DOHH2 (cell line): ENCODE data around the gene SLC35D1.
"Not testable (repeated sequence)": the region's sequence is repeated elsewhere in the genome, so short reads cannot be mapped to it uniquely, and the experiment has no call there.

Experiments used
- H3F3A ChIP-seq: fragments of 200-600 bp; sonication (generic), shearing (Covaris generic); 2 replicates; pipeline ENCODE4 v1.6.0; 2016; ENCODE audit warnings: antibody characterized with exemption, mild to moderate bottlenecking; ENCODE audit not compliant: control insufficient read depth, insufficient read depth
- H3K27ac ChIP-seq: fragments of 200-600 bp; sonication (generic); 2 replicates; pipeline ENCODE4 v1.5.1; 2014; ENCODE audit warnings: low read depth, mild to moderate bottlenecking, low read length, moderate library complexity
- H3K27me3 ChIP-seq: fragments of 200-600 bp; sonication (generic); 2 replicates; pipeline ENCODE4 v1.6.1; 2014; ENCODE audit warnings: mild to moderate bottlenecking, low read length, mixed read lengths; ENCODE audit not compliant: control insufficient read depth
- H3K36me3 ChIP-seq: fragments of 200-600 bp; sonication (generic); 2 replicates; pipeline ENCODE4 v1.6.1; 2014; ENCODE audit warnings: mild to moderate bottlenecking, low read length, moderate library complexity, mixed read lengths; ENCODE audit not compliant: control insufficient read depth
- H3K4me1 ChIP-seq: fragments of 200-600 bp; sonication (generic); 2 replicates; pipeline ENCODE4 v1.6.1; 2014; ENCODE audit warnings: mild to moderate bottlenecking, low read length, mixed read lengths; ENCODE audit not compliant: control insufficient read depth
- H3K4me2 ChIP-seq: fragments of 200-600 bp; sonication (generic); 2 replicates; pipeline ENCODE4 v1.6.0; 2014; ENCODE audit warnings: mild to moderate bottlenecking, low read length, moderate library complexity
- H3K4me3 ChIP-seq: fragments of 200-600 bp; sonication (generic); 2 replicates; pipeline ENCODE4 v1.5.1; 2014; ENCODE audit warnings: mild to moderate bottlenecking, low read length, mixed read lengths
- H3K79me2 ChIP-seq: fragments of 200-600 bp; sonication (generic); 2 replicates; pipeline ENCODE4 v1.6.1; 2014; ENCODE audit warnings: mild to moderate bottlenecking, low read length, mixed read lengths; ENCODE audit not compliant: control insufficient read depth
- H3K9me2 ChIP-seq: fragments of 200-600 bp; sonication (generic); replicated peaks from 2 replicates; pipeline ENCODE4 v1.6.1; 2014; ENCODE audit warnings: mild to moderate bottlenecking, low read length, mixed read lengths; ENCODE audit not compliant: control insufficient read depth
- H3K9me3 ChIP-seq: fragments of 200-600 bp; sonication (generic); 2 replicates; pipeline ENCODE4 v1.6.1; 2014; ENCODE audit warnings: antibody characterized with exemption, low read length, mixed read lengths; ENCODE audit not compliant: control insufficient read depth, insufficient read depth
- H4K20me1 ChIP-seq: fragments of 200-600 bp; sonication (generic); 2 replicates; pipeline ENCODE4 v1.6.0; 2014; ENCODE audit warnings: low read depth, mild to moderate bottlenecking, antibody characterized with exemption, low read length, moderate library complexity; ENCODE audit not compliant: control insufficient read depth, insufficient read depth
- EZH2phosphoT487 ChIP-seq: fragments of 200-600 bp; sonication (generic); IDR thresholded peaks from 2 replicates; pipeline ENCODE4 v1.6.1; 2017; ENCODE audit warnings: borderline replicate concordance, mild to moderate bottlenecking, antibody characterized with exemption, low read length, moderate library complexity, mixed read lengths
- TF ChIP-seq, protein P1 (sequence below): fragments of 200-600 bp; sonication (generic); IDR thresholded peaks from one replicate; pipeline ENCODE4 v1.5.1; 2014; ENCODE audit warnings: antibody characterized with exemption, mild to moderate bottlenecking, low read depth, low read length; ENCODE audit not compliant: poor library complexity, severe bottlenecking

The SLC35D1 gene

DNA sequence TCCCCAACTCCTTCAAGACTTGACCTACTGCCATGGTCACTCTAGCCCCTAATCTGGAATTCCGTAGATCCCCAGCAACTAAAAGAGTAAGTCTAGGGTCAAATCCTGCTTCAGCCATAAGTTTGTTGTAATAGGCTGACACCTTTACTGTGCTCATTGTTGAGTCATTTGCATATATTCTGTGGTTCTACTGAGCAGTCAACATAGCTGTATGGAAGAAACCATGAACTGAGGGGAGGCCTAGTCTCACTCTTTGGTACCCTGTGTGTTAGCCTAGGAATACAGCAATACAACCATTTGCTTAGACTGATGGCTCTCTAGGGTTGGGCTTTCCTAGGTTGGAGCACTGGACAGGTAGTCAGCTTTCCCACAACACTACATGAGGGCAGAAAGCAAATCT lies 23.6 kb upstream of the SLC35D1 start:
- Histone ChIP-seq H3K27me3 (no peaks in the 10 kb centered on the region), H3K4me1 (peaks cover 12% of the 10 kb centered on the region), H3K4me2 (no peak overlapping the region), H3F3A (no peaks in the 10 kb centered on the region), H3K36me3 (no peaks in the 10 kb centered on the region), H4K20me1 (no peaks in the 10 kb centered on the region), H3K4me3 (no peak overlapping the region), H3K27ac (no peak overlapping the region), H3K9me2 (no peaks in the 10 kb centered on the region), H3K79me2 (no peaks in the 10 kb centered on the region), H3K9me3 (peaks cover 2% of the 10 kb centered on the region; the same call in 1 of the 2 replicates)
- TF ChIP-seq, protein P1, sequence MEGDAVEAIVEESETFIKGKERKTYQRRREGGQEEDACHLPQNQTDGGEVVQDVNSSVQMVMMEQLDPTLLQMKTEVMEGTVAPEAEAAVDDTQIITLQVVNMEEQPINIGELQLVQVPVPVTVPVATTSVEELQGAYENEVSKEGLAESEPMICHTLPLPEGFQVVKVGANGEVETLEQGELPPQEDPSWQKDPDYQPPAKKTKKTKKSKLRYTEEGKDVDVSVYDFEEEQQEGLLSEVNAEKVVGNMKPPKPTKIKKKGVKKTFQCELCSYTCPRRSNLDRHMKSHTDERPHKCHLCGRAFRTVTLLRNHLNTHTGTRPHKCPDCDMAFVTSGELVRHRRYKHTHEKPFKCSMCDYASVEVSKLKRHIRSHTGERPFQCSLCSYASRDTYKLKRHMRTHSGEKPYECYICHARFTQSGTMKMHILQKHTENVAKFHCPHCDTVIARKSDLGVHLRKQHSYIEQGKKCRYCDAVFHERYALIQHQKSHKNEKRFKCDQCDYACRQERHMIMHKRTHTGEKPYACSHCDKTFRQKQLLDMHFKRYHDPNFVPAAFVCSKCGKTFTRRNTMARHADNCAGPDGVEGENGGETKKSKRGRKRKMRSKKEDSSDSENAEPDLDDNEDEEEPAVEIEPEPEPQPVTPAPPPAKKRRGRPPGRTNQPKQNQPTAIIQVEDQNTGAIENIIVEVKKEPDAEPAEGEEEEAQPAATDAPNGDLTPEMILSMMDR: no peak
- no peak for TF ChIP-seq EZH2phosphoT487

DNA sequence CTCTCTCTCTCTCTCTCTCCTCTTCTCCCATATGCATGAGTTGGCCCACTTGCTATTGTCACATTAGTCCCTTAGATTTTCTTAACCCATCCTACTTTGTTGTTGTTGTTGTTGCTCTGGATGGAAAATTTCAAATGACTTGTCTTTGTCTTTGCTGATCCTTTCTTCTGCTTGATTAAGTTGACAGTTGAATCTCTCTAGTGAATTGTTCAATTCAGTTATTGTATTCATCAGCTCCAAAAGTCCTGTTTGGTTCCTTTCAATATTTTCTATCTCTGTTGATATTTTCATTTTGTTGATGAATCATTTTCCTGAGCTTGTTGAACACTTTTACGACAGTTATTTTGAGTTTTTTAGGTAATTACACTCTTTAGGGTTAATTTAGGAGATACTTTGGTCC lies 18.8 kb upstream of the SLC35D1 start:
- H3F3A ChIP-seq: no peaks in the 10 kb centered on the region
- H4K20me1 ChIP-seq: no peaks in the 10 kb centered on the region
- H3K9me3 ChIP-seq: peaks cover 13% of the 10 kb centered on the region

DNA sequence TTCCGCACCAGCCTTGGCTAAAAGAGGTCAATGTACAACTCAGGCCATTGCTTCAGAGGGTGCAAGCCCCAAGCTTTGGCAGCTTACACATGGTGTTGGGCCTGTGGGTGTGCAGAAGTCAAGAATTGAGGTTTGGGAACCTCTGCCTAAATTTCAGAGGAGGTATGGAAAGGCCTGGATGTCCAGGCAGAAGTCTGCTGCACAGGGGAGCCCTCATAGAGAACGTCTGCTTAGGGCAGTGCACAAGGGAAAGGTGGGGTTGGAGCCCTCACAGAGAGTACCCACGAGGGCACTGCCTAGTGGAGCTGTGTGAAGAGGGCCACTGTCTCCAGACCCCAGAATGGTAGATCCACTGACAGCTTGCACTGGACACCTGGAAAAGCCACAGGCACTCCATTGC lies 13.7 kb upstream of the SLC35D1 start:
- not testable (repeated sequence) for H3K27ac ChIP-seq, H3K9me2 ChIP-seq, H3K4me3 ChIP-seq, H3K79me2 ChIP-seq, H3K36me3 ChIP-seq, H3K4me2 ChIP-seq, H3K27me3 ChIP-seq, H3F3A ChIP-seq, H4K20me1 ChIP-seq, H3K4me1 ChIP-seq
- H3K9me3 ChIP-seq: peaks cover 24% of the 10 kb centered on the region

More for the DNA sequence above, 18.8 kb upstream of the SLC35D1 start:
- Histone ChIP-seq H3K27ac (no peak overlapping the region), H3K36me3 (no peaks in the 10 kb centered on the region), H3K4me1 (peaks cover 11% of the 10 kb centered on the region), H3K79me2 (no peaks in the 10 kb centered on the region), H3K4me3 (no peak overlapping the region), H3K27me3 (no peaks in the 10 kb centered on the region), H3K4me2 (no peak overlapping the region), H3K9me2 (no peaks in the 10 kb centered on the region)
- no peak for TF ChIP-seq EZH2phosphoT487
- TF ChIP-seq, protein P1: no peak

DNA sequence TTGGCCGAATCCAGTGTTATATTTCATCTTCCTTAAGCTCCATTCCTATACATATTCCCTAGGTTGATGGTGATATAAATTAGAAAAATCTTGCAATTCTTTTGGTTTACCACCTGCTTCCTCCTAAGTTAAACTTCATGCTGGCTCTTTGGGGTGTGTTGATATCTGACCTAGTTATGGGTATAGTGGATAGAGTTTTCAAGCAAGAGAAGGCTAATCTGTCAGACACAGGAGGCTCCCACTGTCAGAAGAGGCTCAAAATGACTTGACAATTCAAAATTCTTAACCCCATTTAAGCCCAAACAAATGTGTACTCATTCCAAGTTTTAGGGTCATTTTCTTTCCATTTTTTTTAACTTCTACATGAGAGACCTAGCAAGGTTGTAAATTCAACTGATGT lies 8.5 kb upstream of the SLC35D1 start:
- Histone ChIP-seq H3K4me2 (no peak overlapping the region), H3K4me1 (no peaks in the 10 kb centered on the region), H3K9me2 (no peaks in the 10 kb centered on the region), H4K20me1 (no peaks in the 10 kb centered on the region), H3K36me3 (no peaks in the 10 kb centered on the region), H3K9me3 (peaks cover 10% of the 10 kb centered on the region; the same call in 1 of the 2 replicates), H3K79me2 (no peaks in the 10 kb centered on the region), H3F3A (no peaks in the 10 kb centered on the region), H3K27ac (no peak overlapping the region), H3K27me3 (no peaks in the 10 kb centered on the region), H3K4me3 (no peak overlapping the region)
- TF ChIP-seq EZH2phosphoT487: no peak
- TF ChIP-seq, protein P1: no peak
